ENCODE data around the gene TMPRSS3.

- TF ChIP-seq POLR2A (IDR thresholded peaks at IDR 0.05) = no peak
- TF ChIP-seq CTCF (IDR thresholded peaks at IDR 0.05) = no peak
Measured at GRCh38 chr21:42424914-42425541, 29.2 kb upstream of the TMPRSS3 start.

Measured in heart left ventricle (tissue), 13 donors.